ENCODE data around the gene AMPD2. TPM values are rescaled to one million over a fixed set of nuclear protein-coding genes. Genes with fewer than 3 reads are reported as not detected.

AMPD2 gene
- total RNA-seq, 2 experiments from 2014 or later, result 170 to 191 TPM

- peak in 1 of 14 experiments; percentile 7 for DNase-seq
- Histone ChIP-seq H3K4me3 (ENCODE audit: low read length) (no peak overlapping the region), H3K9me3 (ENCODE audit: control insufficient read depth in 1 of 2, insufficient read depth in 1 of 2, low read length in 2 of 2) (no peaks in the 10 kb centered on the region), H3K36me3 (ENCODE audit: insufficient read depth, low read length) (peaks cover 25% of the 10 kb centered on the region), H3K27me3 (ENCODE audit: control insufficient read depth in 1 of 2, insufficient read depth in 2 of 2, low read length in 2 of 2) (no peaks in the 10 kb centered on the region), H3K27ac (ENCODE audit: low read depth in 1 of 2, low read length in 2 of 2) (no peak overlapping the region), H3K4me1 (ENCODE audit: insufficient read depth, low read length) (peaks cover 9% of the 10 kb centered on the region)
- ChIA-PET CTCF (interaction anchor here (1.5 kb wide), 1 partner anchor 15 kb away, joined by 3 read pairs; no protein-coding TSS in a partner anchor), POLR2A (interaction anchor here (1.0 to 1.2 kb wide), 2 partner anchors 86 to 88 kb away, joined by 4 read pairs; partner anchors contain the start of gene GNAI3)
- Mint-ChIP-seq H3K27me3 (no peaks in the 10 kb centered on the region), H3K27ac (no peak overlapping the region), H3K9me3 (no peaks in the 10 kb centered on the region), H3K4me1 (ENCODE audit: low read depth) (peaks cover 14% of the 10 kb centered on the region), H3K4me3 (no peak overlapping the region), H3K36me3 (ENCODE audit: low read depth) (peaks cover 27% of the 10 kb centered on the region)
- intact Hi-C loops (cut with DNase I, micrococcal nuclease), result loop anchor here in 1 of 2 experiments (5.0 kb wide), 1 partner anchor 42 kb away; no protein-coding TSS in a partner anchor
- no peak for ATAC-seq (ENCODE audit: poor library complexity)
- TF ChIP-seq, protein P1, sequence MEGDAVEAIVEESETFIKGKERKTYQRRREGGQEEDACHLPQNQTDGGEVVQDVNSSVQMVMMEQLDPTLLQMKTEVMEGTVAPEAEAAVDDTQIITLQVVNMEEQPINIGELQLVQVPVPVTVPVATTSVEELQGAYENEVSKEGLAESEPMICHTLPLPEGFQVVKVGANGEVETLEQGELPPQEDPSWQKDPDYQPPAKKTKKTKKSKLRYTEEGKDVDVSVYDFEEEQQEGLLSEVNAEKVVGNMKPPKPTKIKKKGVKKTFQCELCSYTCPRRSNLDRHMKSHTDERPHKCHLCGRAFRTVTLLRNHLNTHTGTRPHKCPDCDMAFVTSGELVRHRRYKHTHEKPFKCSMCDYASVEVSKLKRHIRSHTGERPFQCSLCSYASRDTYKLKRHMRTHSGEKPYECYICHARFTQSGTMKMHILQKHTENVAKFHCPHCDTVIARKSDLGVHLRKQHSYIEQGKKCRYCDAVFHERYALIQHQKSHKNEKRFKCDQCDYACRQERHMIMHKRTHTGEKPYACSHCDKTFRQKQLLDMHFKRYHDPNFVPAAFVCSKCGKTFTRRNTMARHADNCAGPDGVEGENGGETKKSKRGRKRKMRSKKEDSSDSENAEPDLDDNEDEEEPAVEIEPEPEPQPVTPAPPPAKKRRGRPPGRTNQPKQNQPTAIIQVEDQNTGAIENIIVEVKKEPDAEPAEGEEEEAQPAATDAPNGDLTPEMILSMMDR (IDR thresholded peaks at IDR 0.05), result no peak
These were observed 14.7 kb downstream of the AMPD2 start for GRCh38 chr1:109634292-109634691.

DNA sequence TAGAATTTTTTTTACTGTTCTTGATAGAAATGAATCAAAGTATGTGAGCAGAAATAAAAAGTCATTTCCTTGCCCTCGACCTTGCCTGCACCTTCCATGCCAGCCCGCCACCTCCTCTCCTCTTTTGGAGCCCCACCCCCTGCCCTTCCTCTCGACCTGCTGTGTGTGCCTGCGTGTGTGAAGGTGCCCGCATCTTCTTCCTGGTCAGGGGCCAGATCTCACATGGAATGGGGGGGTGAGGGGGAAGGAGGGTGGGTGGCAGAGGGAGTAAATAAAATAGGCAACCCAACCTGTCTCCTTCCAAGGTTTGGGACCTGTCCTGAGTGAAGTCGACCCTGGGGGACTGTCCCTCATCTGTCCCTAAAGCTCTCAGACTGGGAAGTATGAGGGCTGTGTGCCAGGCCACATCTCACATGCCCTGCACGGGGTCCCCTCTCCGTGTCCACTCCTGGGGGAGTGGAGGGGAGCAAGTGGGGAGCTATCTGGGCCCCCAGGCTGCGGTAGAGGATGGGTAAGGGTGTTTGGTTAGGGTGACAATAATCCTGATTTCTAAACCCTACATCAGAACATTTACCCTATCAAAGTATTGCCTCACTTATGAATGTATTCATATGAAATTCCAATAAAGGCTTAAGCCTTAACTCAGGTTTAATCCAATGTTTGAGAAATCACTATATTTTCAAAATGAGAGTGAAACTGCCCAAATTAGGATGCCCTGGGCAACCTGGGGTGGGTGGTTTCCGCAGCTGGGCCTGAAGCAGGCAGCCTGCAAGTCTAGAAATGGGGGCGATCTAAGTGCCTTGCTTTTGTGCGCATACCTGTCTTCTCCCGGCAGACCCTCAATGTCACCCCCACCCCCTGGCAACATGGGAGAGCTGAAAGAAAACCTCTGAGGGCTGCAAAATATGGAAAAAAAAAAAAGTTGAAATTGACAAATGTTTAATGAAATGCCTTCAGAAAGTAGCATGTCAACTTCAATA lies 15.4 kb downstream of the AMPD2 start:
- POLR2A ChIA-PET, result interaction anchor here (1.0 to 1.9 kb wide), 3 partner anchors 53 to 89 kb away, joined by 4 to 6 read pairs (median 4); partner anchors contain the start of genes GNAI3 and GSTM1
- Histone ChIP-seq H3K4me1 (ENCODE audit: insufficient read depth, low read length) (peaks cover 11% of the 10 kb centered on the region), H3K9me3 (ENCODE audit: control insufficient read depth in 1 of 2, insufficient read depth in 1 of 2, low read length in 2 of 2) (no peaks in the 10 kb centered on the region), H3K36me3 (ENCODE audit: insufficient read depth, low read length) (peaks cover 17% of the 10 kb centered on the region), H3K27me3 (ENCODE audit: control insufficient read depth in 1 of 2, insufficient read depth in 2 of 2, low read length in 2 of 2) (no peaks in the 10 kb centered on the region), H3K27ac (ENCODE audit: low read depth in 1 of 2, low read length in 2 of 2) (no peak overlapping the region), H3K4me3 (ENCODE audit: low read length) (no peak overlapping the region)
- Mint-ChIP-seq H3K4me3 (no peak overlapping the region), H3K36me3 (ENCODE audit: low read depth) (peaks cover 19% of the 10 kb centered on the region), H3K9me3 (no peaks in the 10 kb centered on the region), H3K27ac (no peak overlapping the region), H3K27me3 (no peaks in the 10 kb centered on the region), H3K4me1 (ENCODE audit: low read depth) (peaks cover 15% of the 10 kb centered on the region)
- CTCF ChIA-PET, result interaction anchor here (1.5 to 1.6 kb wide), 2 partner anchors 15 to 89 kb away, joined by 3 to 4 read pairs; no protein-coding TSS in a partner anchor
- TF ChIP-seq, protein P1 (IDR thresholded peaks at IDR 0.05), result no peak
- intact Hi-C loops (cut with DNase I, micrococcal nuclease), result loop anchor here in 1 of 2 experiments (5.0 kb wide), 1 partner anchor 43 kb away; no protein-coding TSS in a partner anchor
- peak in 6 of 14 experiments; percentile 22 to 58 (median 46) for DNase-seq
- ATAC-seq (ENCODE audit: poor library complexity), result peak; percentile 84

DNA sequence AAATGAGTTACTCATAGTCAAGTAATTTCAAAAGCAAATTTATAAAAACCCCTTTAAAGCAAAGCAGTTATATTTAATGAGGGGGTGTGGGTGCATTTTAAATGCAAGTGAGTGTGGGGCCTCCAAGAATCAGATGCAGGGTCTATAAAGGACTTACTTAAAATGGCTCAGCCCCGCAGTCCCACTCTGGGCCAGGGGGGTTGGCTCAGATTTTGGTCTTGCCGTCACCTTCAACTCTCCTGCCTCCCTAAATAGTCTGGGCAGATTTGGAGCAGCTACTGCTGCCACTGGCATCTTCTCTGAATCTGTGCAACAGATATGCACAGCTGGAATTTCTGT lies 16.2 kb downstream of the AMPD2 start:
- ATAC-seq (ENCODE audit: poor library complexity) (no peak), DNase-seq (peak in 1 of 14 experiments; percentile 3)
- Histone ChIP-seq H3K36me3 (ENCODE audit: insufficient read depth, low read length) (peaks cover 13% of the 10 kb centered on the region), H3K27me3 (ENCODE audit: control insufficient read depth in 1 of 2, insufficient read depth in 2 of 2, low read length in 2 of 2) (no peaks in the 10 kb centered on the region), H3K27ac (ENCODE audit: low read depth in 1 of 2, low read length in 2 of 2) (no peak overlapping the region), H3K4me1 (ENCODE audit: insufficient read depth, low read length) (peaks cover 17% of the 10 kb centered on the region), H3K9me3 (ENCODE audit: control insufficient read depth in 1 of 2, insufficient read depth in 1 of 2, low read length in 2 of 2) (no peaks in the 10 kb centered on the region), H3K4me3 (ENCODE audit: low read length) (no peak overlapping the region)
- H3K4me1 Mint-ChIP-seq (ENCODE audit: low read depth), result peaks cover 19% of the 10 kb centered on the region
- H3K27me3 Mint-ChIP-seq, result no peaks in the 10 kb centered on the region
- H3K9me3 Mint-ChIP-seq, result no peaks in the 10 kb centered on the region
- TF ChIP-seq, protein P1 (IDR thresholded peaks at IDR 0.05), result no peak
- no peak overlapping the region for H3K4me3 Mint-ChIP-seq
- CTCF ChIA-PET, result interaction anchor here (1.6 kb wide), 1 partner anchor 90 kb away, joined by 4 read pairs; no protein-coding TSS in a partner anchor
- POLR2A ChIA-PET, result interaction anchor here (0.8 to 1.9 kb wide), 2 partner anchors 52 to 348 kb away, joined by 3 to 6 read pairs; partner anchors contain the start of genes AHCYL1 and GSTM1
- intact Hi-C loops (cut with DNase I, micrococcal nuclease), result no loop called here
- no peak overlapping the region for H3K27ac Mint-ChIP-seq
- H3K36me3 Mint-ChIP-seq (ENCODE audit: low read depth), result peaks cover 17% of the 10 kb centered on the region
